ENCODE data around the gene RGS11.

The RGS11 gene

DNA sequence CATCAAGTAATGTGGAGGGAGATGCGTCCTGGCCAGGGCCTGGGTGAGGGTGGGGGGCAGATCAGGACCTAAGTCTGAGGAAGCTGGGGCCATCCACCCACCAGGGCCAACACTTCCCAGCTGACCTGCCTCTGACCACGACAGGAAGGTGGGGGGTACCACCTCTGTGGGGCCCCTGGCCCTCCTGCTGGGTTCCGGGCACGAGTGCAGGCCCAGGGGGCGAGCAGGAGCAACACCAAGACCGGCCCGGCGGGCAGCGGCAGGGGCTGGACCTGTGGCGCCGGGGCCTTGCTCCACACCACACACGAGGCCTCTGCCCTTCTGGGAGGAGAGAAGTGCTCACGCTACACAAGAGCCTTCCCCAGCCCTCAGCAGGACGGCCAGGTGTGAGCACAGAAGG, 20.5 kb upstream of the RGS11 start:
- DNase-seq = no peak

DNA sequence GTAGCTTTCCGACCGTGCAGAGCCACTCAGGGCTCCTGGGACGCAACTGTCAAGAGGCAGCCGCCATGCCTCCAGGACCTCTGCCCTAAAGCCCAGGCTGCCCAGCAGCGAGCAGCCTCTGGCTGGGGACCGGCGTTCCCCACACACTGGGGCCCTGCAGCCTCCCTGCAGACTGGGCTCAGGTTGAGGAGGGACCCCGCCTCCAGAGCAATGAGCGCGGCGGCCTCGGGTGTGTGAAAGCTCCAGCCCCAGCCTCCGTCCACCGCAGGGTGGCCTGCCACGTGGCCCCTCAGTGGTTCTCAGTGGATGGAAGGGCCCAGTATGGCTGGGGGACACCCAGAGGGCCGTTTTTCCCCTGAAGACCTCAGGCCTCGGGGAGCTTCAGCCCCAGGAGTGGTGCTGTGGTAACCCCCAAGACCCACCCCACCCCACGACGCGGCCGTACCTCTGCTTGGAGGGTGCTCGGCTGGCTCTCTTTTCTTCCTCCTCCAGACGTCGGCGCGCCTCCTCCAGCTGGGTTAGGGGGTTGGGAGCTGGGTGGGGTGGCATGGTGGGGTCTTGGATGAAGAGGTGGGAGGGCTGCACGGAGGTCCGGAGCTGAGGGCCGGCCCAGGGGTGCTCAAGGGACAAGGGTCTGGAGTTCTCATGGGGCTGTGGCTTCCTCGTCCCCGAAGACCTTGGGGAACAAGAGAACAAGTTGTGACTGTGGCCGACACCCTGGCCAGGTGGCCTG, 17.5 kb upstream of the RGS11 start:
- DNase-seq = no peak

DNA sequence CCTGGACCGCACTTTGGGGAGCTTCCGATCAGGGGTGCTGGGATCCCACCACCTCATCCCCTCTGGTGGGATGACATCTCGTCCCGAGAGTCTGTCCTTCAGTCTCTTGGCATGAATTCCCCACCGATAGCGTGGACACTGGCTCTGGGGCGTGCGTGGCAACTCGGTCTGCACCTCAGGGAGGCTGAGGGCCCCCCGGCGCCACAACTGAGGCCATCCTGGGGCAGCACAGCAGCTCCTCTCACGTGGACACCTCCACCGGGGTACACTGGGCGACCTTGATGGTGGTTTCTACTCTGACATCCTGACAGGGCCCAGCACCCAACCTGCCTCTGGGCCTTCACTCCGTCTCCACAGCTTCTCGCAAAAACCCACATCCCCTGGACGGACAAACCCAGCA, 15.8 kb upstream of the RGS11 start:
- no peak for DNase-seq

DNA sequence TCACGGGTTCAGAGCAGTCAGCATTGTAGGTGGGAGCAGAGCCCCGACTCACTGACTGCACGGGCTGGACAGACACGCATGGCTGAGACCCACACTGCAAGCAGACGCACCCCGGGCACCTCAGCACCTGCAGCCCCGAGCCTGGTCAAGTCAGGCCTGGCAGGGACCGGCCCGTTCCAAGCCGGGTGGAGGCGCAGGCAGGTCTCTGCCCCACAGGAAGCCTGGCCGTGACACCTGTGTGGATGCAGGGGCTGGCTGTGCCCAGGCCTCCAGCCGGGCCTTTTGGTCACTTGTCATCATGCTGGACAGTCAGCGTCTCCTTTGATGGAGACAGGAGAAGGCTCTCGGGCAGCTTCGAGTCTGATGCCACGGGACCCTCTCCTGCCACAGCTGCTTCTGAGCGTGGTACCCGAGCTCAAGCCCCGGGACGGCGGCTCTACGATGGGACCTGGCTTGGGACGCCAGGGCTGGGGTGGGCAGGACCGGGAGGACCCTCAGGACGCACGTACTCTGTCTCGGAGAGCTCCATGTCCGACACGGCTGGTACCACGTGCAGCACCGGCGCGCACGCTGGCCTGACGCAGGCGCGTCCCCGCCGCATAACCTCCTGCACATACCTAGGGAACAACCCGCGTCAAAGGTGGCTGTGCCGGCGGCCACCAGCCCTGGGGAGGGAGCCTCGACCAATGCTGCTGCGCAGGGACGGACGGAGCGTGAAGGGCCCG, 15.1 kb upstream of the RGS11 start:
- no peak for DNase-seq

DNA sequence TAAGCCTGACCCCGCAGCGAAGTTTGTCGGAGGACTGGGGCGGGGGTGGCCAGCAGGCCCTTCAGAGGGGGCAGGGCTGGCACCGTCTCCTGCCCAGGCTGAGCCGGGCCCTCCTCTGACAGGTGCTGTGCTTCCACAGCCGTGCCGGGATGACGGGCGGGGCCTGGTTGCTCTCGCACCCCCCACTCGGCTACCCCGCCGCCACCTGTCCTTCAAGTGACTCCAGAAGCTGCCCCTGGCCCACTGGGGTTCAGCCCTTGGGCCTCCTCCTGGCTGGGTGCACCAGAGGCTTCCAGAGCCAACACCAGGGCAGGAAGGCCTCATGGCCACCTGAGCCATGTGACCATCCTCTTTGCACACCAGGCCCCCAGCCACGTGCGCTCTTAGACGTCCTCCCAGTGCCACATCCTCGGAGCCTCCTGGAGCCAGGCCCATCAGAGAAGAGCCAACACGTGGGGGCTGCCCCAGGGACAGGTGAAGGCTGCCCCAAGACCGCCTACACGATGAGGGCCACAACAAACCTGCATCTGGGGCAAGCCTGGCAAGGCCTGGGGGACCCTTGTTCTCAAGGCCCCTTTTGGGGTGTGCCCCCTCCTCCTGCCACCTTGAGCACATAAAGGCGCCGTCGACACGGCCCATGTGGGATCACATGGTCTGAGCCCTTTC, 14.4 kb upstream of the RGS11 start:
- DNase-seq = no peak

DNA sequence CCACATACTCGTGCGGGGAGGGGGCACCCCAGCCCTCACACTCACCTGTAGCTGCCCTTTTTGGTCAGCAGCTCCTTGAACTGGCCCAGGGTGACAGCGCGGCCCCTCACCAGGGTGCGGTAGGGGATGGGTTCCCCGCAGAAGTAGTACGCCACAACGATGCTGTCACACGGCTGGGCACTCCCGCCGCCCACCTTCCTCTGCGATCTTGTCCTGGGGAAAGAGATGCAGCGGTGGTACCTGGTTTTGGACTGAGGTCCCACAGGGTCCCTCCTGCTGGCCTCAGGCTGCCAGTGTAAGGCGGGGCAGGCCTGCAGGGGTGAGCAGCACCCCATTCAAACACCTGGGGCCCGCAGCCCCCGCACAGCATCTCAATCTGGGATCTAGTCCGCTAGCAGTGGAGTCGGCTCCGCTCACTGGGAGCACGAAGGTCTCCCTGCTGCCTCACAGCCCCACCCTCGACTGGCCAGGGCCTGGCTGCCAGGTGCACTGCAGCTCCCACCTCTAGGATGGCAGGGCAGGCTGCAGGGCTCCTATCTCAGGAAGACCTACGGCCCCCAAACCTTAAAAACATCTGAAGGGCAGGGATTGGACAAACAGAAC, 13.8 kb upstream of the RGS11 start:
- DNase-seq = no peak

DNA sequence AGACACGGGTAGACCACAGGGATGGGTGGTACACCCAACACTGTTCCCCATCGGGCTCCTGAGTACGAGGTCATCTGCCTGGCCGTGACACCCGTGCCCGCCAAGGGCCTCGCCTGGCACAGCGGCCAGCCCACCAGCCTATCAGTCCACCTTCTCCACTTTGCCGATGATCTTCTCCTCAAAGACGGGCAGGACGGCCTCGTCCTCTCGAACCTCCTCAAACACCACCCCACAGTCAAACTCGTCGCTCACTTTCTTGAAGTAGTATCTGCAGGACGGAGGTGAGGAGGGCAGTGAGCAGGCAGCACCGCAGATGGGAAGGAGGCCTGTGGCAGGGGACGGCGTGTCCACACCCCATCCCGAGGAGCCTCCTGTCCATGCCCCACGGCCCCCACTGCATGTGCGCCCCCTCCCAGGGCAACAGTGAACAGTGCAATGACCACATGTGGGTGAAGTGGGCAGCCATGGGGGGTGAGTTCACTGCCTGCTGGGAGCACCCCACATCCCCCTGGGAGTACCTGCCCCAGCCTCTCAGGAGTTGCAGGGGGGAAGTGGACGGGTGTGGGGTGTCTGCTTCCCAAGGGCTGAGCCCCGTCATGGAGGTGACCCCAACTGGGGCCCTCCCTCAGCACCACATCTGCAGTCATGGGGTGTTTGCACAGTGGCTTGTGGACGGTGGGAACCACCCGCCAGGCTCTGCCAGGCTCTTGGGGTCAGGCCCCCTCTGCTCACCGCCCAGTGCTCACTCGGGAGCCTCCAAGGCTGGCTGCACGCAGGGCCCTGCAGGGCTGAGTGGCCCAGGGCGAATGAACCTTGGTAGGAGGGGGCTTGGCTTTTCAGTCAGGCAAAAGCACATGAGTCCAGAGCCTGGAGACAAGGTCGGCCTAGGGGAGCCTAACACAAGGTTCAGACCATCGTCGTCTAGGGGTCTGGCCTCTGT, 12.5 kb upstream of the RGS11 start:
- DNase-seq = no peak

DNA sequence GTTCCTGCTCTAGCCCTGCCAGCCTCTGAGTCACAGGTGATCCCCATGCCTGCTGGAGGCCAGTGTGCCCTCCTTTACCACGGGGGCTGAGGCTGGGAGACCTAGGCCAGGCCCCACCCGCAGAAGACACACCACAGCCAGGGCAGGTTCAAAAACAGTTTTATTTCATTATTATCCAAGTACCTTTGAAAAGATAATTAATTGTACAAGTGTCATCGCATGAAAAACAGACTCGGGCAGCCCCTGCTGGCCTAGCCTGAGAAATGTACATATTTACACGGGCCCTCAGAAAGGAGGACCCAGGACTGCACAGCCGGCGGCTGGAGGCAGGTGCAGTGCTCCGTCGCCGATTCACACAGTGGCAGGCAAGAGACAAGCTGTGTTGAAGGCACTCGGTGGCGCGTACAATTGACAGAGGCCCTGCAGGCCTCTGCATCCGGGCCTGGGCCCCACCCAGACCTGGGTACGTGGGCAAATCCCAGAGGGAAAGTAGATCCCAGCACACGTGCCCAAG, 11.6 kb upstream of the RGS11 start:
- DNase-seq = no peak

DNA sequence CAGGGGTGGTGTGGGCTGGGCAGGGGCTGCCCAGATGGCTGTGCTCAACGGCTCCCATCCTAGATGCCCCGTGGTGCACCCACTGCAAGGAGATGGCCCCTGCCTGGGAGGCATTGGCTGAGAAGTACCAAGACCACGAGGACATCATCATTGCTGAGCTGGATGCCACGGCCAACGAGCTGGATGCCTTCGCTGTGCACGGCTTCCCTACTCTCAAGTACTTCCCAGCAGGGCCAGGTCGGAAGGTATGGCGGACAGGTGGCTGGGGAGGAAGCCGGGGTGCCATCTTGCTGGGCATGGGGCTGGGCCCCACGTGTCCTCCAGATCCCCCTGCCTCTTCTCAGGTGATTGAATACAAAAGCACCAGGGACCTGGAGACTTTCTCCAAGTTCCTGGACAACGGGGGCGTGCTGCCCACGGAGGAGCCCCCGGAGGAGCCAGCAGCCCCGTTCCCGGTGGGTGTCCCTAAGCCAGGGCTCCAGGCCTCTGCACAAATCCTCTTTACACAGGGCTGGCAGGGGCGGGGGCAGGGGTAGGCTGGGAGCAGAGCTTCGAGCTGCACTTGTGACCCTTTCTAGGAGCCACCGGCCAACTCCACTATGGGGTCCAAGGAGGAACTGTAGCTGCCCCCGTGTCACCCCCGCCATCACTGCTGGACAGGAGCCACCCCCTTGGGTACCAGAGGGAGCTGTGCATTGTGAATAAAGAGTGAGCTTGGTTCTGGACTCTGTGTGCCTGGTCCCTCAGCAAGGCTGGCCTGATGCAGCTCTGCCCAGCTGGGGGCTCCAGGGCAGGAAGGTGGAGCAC, 10.9 kb upstream of the RGS11 start:
- no peak for DNase-seq

DNA sequence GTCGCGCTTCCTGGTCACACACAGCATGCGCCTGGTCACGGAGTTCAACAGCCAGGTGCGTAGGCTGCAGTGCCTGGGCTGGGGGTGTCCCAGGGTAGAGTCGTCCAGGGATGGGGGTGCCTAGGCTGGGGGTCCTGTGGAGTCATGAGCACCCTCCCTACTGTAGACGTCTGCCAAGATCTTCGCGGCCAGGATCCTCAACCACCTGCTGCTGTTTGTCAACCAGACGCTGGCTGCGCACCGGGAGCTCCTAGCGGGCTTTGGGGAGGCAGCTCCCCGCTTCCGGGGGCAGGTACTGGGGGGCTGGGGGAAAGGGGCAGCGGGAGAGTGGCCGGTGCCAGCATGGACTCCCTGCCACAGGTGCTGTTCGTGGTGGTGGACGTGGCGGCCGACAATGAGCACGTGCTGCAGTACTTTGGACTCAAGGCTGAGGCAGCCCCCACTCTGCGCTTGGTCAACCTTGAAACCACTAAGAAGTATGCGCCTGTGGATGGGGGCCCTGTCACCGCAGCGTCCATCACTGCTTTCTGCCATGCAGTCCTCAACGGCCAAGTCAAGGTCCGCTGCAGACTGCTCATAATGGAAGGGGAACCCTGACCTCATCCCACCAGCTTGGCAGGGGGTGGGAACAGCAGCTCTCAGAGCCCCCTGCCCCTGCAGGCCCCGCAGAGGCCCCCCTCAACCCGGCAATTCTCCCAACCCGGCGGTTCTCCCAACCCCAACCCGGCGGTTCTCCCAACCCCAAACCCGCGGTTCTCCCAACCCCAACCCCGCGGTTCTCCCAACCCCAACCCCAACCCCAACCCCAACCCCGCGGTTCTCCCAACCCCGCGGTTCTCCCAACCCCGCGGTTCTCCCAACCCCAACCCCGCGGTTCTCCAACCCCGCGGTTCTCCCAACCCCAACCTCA, 9.7 kb upstream of the RGS11 start:
- DNase-seq = no peak

DNA sequence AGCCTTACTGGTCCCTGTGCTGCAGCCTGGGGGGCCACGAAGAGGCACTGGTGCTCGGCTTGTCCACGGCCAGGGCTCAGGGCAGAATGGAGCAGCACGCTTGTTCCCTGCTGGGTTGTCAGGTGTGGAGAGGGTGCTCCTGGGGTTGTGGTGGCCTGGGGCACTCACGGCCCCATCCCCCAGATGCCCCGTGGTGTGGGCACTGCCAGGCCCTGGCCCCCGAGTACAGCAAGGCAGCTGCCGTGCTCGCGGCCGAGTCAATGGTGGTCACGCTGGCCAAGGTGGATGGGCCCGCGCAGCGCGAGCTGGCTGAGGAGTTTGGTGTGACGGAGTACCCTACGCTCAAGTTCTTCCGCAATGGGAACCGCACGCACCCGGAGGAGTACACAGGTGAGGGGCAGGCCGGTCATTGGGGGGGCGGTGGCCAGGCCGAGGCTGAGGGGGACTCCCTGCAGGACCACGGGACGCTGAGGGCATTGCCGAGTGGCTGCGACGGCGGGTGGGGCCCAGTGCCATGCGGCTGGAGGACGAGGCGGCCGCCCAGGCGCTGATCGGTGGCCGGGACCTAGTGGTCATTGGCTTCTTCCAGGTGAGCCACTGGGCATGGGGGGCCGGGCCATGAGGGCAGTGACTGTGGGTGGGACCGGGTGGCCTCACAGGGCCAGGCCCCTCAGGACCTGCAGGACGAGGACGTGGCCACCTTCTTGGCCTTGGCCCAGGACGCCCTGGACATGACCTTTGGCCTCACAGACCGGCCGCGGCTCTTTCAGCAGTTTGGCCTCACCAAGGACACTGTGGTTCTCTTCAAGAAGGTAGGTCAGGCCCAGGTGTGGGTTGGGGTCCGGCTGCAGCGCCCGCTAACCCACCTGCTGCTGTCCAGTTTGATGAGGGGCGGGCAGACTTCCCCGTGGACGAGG, 8.7 kb upstream of the RGS11 start:
- no peak for DNase-seq

DNA sequence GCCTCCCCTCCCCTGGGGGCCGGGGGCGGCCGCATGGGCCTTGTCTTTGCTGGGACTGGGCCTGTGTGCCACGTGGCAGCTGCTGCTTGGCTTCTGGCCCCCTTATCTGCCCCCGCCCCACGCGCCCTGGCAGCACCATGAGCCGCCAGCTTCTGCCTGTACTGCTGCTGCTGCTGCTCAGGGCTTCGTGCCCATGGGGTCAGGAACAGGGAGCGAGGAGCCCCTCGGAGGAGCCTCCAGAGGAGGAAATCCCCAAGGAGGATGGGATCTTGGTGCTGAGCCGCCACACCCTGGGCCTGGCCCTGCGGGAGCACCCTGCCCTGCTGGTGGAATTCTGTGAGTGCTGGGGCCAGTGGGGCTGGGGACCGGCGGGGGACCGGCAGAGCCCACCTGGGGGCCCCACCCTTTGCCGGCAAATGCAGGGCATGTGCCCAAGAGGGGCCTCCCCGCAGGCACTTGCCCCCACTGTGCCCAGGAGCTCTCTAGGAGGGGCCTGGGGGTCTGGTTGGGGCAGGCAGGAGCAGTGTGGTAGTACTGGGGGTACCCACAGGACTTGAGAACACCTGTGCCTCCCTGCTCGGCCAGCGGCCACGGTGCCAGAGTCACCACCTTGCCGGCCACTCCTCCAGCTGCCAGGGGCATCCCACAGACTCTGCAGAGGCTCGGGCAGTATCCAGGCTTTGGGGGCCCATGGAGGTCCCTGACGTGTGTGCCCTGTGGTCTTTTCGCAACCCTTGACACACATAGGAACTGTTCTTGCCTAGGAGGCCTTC, 7.5 kb upstream of the RGS11 start, which contains the start of gene PDIA2:
Gene PDIA2, plus strand, starts transcription at position 132 of the 773 bp plus-strand sequence. Its CDS starts 6 bp downstream, at position 138.
- no peak for DNase-seq

DNA sequence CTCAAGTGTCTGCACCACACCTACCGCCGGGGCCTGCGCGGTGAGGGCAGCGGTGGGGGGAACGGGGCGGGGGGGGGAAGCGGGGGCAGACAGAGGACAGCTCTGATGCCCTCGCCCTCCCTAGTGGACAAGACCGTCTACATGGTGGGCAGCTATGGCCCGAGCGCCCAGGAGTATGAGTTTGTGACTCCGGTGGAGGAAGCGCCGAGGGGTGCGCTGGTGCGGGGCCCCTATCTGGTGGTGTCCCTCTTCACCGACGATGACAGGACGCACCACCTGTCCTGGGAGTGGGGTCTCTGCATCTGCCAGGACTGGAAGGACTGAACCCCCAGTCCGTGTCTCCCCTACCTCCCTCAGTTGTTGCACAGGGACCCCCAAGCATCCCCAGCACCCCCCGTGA, 6.7 kb upstream of the RGS11 start:
- no peak for DNase-seq

DNA sequence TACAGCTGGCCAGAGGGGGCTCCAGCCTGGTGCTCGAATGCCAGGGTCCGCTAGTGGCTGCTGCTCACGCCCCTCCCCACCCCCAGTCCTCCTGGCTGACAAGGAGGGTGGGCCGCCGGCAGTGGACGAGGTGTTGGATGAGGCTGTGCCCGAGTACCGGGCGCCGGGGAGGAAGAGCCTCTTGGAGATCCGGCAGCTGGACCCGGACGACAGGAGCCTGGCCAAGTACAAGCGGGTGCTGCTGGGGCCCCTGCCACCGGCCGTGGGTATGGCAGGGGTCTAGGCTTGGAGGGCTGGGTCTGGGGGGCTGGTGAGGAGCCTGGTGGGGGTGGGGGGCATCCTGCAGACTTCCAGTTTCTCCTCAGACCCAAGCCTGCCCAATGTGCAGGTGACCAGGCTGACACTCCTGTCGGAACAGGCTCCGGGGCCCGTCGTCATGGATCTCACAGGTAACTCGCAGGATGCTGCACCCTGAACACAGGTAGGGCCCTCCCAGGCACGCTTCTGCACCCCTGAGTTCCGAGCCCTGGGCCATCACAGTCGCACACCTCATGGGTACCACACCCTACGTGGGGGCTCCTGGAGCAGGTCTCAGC, 6.0 kb upstream of the RGS11 start:
- DNase-seq = no peak

DNA sequence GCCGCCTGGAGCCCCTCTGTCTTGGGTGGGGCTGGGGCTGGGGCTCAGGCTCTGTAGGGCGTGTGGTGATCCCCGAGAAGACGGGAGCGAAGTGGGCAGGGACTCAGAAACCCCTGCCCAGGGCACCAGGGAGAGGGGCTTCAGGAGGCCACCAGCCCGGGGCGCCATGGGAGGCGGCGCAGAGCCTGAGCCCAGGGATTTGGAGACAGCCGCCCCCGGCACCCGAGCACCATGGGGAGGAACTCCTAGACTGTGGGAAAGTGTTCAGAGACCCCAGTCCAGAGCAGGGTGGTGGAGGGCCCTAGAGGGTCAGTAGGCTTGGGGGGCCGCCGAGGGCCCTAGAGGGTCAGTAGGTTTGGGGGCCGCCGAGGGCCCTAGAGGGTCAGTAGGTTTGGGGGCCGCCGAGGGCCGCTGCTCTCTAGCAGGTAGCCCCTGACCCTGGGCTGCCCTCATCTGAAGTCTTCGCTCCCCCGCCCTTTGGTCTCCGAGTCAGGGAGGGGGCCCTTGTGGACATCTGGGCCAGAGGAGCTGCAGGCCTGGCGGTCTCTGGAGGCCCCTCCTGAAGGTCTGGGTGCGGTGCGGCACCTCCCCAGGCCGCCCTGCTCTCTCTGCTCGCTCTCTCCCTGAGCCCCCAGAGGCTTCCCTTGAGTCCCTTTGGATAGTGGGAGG, 5.4 kb upstream of the RGS11 start:
- no peak for DNase-seq

DNA sequence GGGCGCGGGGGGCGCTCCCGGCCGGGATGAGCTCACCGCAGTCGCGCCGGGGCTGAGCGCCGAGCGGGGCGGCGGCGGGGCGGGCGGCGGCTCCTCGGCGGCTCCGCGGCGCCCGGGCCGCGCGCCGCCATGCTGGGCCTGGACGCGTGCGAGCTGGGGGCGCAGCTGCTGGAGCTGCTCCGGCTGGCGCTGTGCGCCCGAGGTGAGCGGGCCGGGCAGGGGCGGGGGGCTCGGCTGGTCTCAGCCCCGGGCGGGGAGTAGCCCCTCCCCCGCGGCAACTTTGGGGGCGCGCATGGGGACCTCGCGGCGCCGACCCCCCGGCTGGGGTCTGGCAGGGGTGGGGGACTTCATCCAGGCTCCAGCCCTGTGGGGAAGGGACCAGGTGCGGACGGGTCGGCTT, 4.8 kb upstream of the RGS11 start, which contains the start of gene ARHGDIG:
Gene ARHGDIG, plus strand, starts transcription at position 40 of the 400 bp plus-strand sequence. Its CDS starts 90 bp downstream, at position 130.
- no peak for DNase-seq

DNA sequence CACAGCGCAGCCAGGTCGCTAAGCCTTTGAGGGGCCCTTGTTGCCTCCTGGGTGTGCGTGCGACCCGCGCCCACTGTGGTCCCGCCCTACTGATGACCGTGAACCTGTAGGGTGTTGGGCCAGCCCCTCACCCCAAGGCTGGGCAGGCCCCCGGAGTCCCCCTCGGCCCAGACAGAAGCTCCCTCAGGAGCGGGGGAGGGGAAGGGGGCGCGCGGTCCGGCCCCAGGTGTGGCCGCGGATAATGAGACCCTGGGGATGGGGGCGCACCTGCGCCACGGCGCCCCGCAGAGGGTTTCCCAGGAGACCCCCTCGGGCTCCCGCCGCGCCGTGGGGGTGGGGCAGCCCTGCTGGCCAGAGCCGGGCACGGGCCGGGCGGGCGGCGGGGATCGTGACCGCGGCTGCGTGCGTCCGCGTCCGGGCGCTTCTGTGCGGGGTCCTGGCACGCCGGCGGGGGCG, 4.3 kb upstream of the RGS11 start:
- no peak for DNase-seq

Data from NCI-H1930 (cell line).